Gastrocnemius medialis (tissue), 4 donors: ENCODE data around the gene BANF2.

Source experiments
- CTCF ChIP-seq, 5 experiments: fragments of 450-650 bp in 3 of 5; fragments of 200-600 bp in 2 of 5; sonication (generic) in 2 of 5; IDR thresholded peaks in 4 of 5; conservative IDR thresholded peaks in 1 of 5; 1 replicate in 4 of 5; 2 replicates in 1 of 5; pipeline ENCODE4 v1.5.1; 2016 to 2019; ENCODE audit warnings: antibody characterized with exemption in 5 of 5, mild to moderate bottlenecking in 3 of 5, moderate library complexity in 3 of 5
- POLR2A ChIP-seq, 2 donors: fragments of 450-650 bp; IDR thresholded peaks; one replicate each; pipeline ENCODE4 v1.6.1; 2017; ENCODE audit warnings: antibody characterized with exemption in 2 of 2, mild to moderate bottlenecking in 2 of 2, moderate library complexity in 2 of 2

- TF ChIP-seq CTCF (IDR thresholded peaks at IDR 0.05 in 4 of 5, conservative IDR thresholded peaks at IDR 0.05 in 1 of 5): no peak
- no peak for TF ChIP-seq POLR2A (IDR thresholded peaks at IDR 0.05)
Measured at GRCh38 chr20:17696287-17696686, 3.5 kb upstream of the BANF2 start.
